K562 treated with DMSO at 1 percent for 12 hours (cell line): ENCODE data around the gene PLA2G4A. TPM values are rescaled to one million over a fixed set of nuclear protein-coding genes. Genes with fewer than 3 reads are reported as not detected.

Experiments
- total RNA-seq: library from RNA; unstranded; fragments of 300-600 nt; gene quantifications from 2 replicates; pipeline ENCODE4 v1.2.3, GENCODE V29; 2022; ENCODE audit not compliant: insufficient read depth

Gene PLA2G4A
- not detected in 2 replicates for total RNA-seq

GRCh38 chr1:186828611-186829454, at the start of gene PLA2G4A:
Gene PLA2G4A, plus strand, starts transcription at chr1:186828949. Its CDS starts 25,406 bp downstream, at chr1:186854355.

Other genes with a start within 250 kb of the PLA2G4A start
- not detected in 2 replicates for gene PTGS2, start 148.5 kb upstream of the PLA2G4A start, total RNA-seq